IMR-90 (cell line): ENCODE data around the gene ITSN2.

Experiments
- CEBPB ChIP-seq: IDR thresholded peaks from 2 replicates; pipeline ENCODE4 v1.6.1; 2012; ENCODE audit warnings: low read depth, low read length, improper control_type of control experiment
- CHD1 ChIP-seq: IDR thresholded peaks from 2 replicates; pipeline ENCODE4 v1.6.1; 2012; ENCODE audit warnings: low read depth, low read length, improper control_type of control experiment
- CTCF ChIP-seq: conservative IDR thresholded peaks from 2 replicates; pipeline ENCODE4 v1.5.1; 2012; ENCODE audit warnings: mild to moderate bottlenecking, low read depth, low read length, improper control_type of control experiment
- ELK1 ChIP-seq: fragments of 150-350 bp; IDR thresholded peaks from 2 replicates; pipeline ENCODE4 v1.6.1; 2016; ENCODE audit warnings: low read depth, mild to moderate bottlenecking, low read length, moderate library complexity, borderline replicate concordance
- FOS ChIP-seq: fragments of 150-350 bp; IDR thresholded peaks from 2 replicates; pipeline ENCODE4 v1.6.1; 2016; ENCODE audit warnings: low read depth, low read length
- MAFK ChIP-seq: IDR thresholded peaks from 2 replicates; pipeline ENCODE4 v1.6.1; 2012; ENCODE audit warnings: low read depth, low read length, improper control_type of control experiment
- NFE2L2 ChIP-seq: fragments of 150-350 bp; IDR thresholded peaks from 2 replicates; pipeline ENCODE4 v1.6.1; 2016; ENCODE audit warnings: low read depth, mild to moderate bottlenecking, low read length
- POLR2A ChIP-seq: IDR thresholded peaks from 2 replicates; pipeline ENCODE4 v1.6.1; 2012; ENCODE audit warnings: mild to moderate bottlenecking, low read depth, low read length
- RAD21 ChIP-seq: IDR thresholded peaks from 2 replicates; pipeline ENCODE4 v1.6.1; 2012; ENCODE audit warnings: low read length, improper control_type of control experiment
- RFX5 ChIP-seq: IDR thresholded peaks from 2 replicates; pipeline ENCODE4 v1.8.0; 2012; ENCODE audit warnings: low read depth, mild to moderate bottlenecking, low read length, moderate library complexity

GRCh38 chr2:24330161-24330560 lies 30.2 kb downstream of the ITSN2 start:
- TF ChIP-seq CTCF (no peak), RFX5 (no peak), POLR2A (no peak), CHD1 (no peak), ELK1 (no peak), NFE2L2 (no peak), MAFK (no peak), RAD21 (no peak), CEBPB (no peak), FOS (no peak)
